ENCODE results near the gene ABCC4. TPM values are rescaled to one million over a fixed set of nuclear protein-coding genes. Genes with fewer than 3 reads are reported as not detected.
A peak's percentile ranks its signal among the peaks of the same experiment; 100 is the strongest.

The ABCC4 gene
- total and polyA plus RNA-seq, 2 donors (not counting 1 experiment from before 2014, with no cell fraction given) = 35.2 to 98.8 TPM

- H3K4me3 ChIP-seq (replicated peaks in 1 of 4; ENCODE audit: control extremely low read depth in 1 of 4, insufficient read depth in 1 of 4, low read depth in 3 of 4, low read length in 4 of 4) = no peak overlapping the region
- no peak overlapping the region for H3K9ac ChIP-seq (ENCODE audit: insufficient read depth, low read length)
- no peaks in the 10 kb centered on the region for H3K36me3 ChIP-seq (ENCODE audit: control insufficient read depth, insufficient read depth, low read length)
- DNase-seq (ENCODE audit: low read depth in 2 of 2) = no peak
- no peak overlapping the region for H3K4me2 ChIP-seq (ENCODE audit: extremely low read depth, insufficient read depth, low read length)
- H3K9me3 ChIP-seq (ENCODE audit: control insufficient read depth, insufficient read depth, low read depth, low read length) = no peaks in the 10 kb centered on the region
- H3K4me1 ChIP-seq (ENCODE audit: control insufficient read depth, extremely low read depth, insufficient read depth, low read length) = no peaks in the 10 kb centered on the region
- H3K27me3 ChIP-seq (ENCODE audit: control insufficient read depth, insufficient read depth, low read length) = no peaks in the 10 kb centered on the region
- H3K79me2 ChIP-seq (ENCODE audit: control insufficient read depth, insufficient read depth, low read length) = no peaks in the 10 kb centered on the region
- no peak overlapping the region for H2AFZ ChIP-seq (ENCODE audit: low read length)
- H4K20me1 ChIP-seq (ENCODE audit: control insufficient read depth, extremely low read depth, insufficient read depth, low read length) = no peaks in the 10 kb centered on the region
- no peak overlapping the region for H3K27ac ChIP-seq (ENCODE audit: insufficient read depth, low read length)
- TF ChIP-seq EZH2 (IDR thresholded peaks at IDR 0.05; ENCODE audit: low read length, missing control alignments) (no peak), CTCF (conservative IDR thresholded peaks at IDR 0.05 in 1 of 2, IDR thresholded peaks at IDR 0.05 in 1 of 2; ENCODE audit: low read depth in 1 of 2, low read length in 2 of 2) (no peak)
These were observed 182.5 kb downstream of the ABCC4 start for GRCh38 chr13:95118541-95119324.

- H3K4me3 ChIP-seq (replicated peaks in 1 of 4; ENCODE audit: control extremely low read depth in 1 of 4, insufficient read depth in 1 of 4, low read depth in 3 of 4, low read length in 4 of 4) = no peak overlapping the region
- H4K20me1 ChIP-seq (ENCODE audit: control insufficient read depth, extremely low read depth, insufficient read depth, low read length) = no peaks in the 10 kb centered on the region
- H3K79me2 ChIP-seq (ENCODE audit: control insufficient read depth, insufficient read depth, low read length) = no peaks in the 10 kb centered on the region
- no peaks in the 10 kb centered on the region for H3K4me1 ChIP-seq (ENCODE audit: control insufficient read depth, extremely low read depth, insufficient read depth, low read length)
- H3K27ac ChIP-seq (ENCODE audit: insufficient read depth, low read length) = no peak overlapping the region
- no peak for DNase-seq (ENCODE audit: low read depth in 2 of 2)
- no peak overlapping the region for H3K4me2 ChIP-seq (ENCODE audit: extremely low read depth, insufficient read depth, low read length)
- no peak overlapping the region for H2AFZ ChIP-seq (ENCODE audit: low read length)
- no peaks in the 10 kb centered on the region for H3K9me3 ChIP-seq (ENCODE audit: control insufficient read depth, insufficient read depth, low read depth, low read length)
- TF ChIP-seq CTCF (conservative IDR thresholded peaks at IDR 0.05 in 1 of 2, IDR thresholded peaks at IDR 0.05 in 1 of 2; ENCODE audit: low read depth in 1 of 2, low read length in 2 of 2) (no peak), EZH2 (IDR thresholded peaks at IDR 0.05; ENCODE audit: low read length, missing control alignments) (no peak)
- no peaks in the 10 kb centered on the region for H3K36me3 ChIP-seq (ENCODE audit: control insufficient read depth, insufficient read depth, low read length)
- H3K27me3 ChIP-seq (ENCODE audit: control insufficient read depth, insufficient read depth, low read length) = no peaks in the 10 kb centered on the region
- H3K9ac ChIP-seq (ENCODE audit: insufficient read depth, low read length) = no peak overlapping the region
These were observed 184.2 kb downstream of the ABCC4 start for GRCh38 chr13:95117092-95117491.

- H3K27ac ChIP-seq (ENCODE audit: insufficient read depth, low read length) = no peak overlapping the region
- no peaks in the 10 kb centered on the region for H3K79me2 ChIP-seq (ENCODE audit: control insufficient read depth, insufficient read depth, low read length)
- no peak for TF ChIP-seq EZH2 (IDR thresholded peaks at IDR 0.05; ENCODE audit: low read length, missing control alignments)
- no peak for TF ChIP-seq CTCF (conservative IDR thresholded peaks at IDR 0.05 in 1 of 2, IDR thresholded peaks at IDR 0.05 in 1 of 2; ENCODE audit: low read depth in 1 of 2, low read length in 2 of 2)
- H3K9me3 ChIP-seq (ENCODE audit: control insufficient read depth, insufficient read depth, low read depth, low read length) = no peaks in the 10 kb centered on the region
- no peaks in the 10 kb centered on the region for H3K27me3 ChIP-seq (ENCODE audit: control insufficient read depth, insufficient read depth, low read length)
- H4K20me1 ChIP-seq (ENCODE audit: control insufficient read depth, extremely low read depth, insufficient read depth, low read length) = no peaks in the 10 kb centered on the region
- DNase-seq (ENCODE audit: low read depth in 2 of 2) = peak in 1 of 2 donors; percentile 61
- H3K4me3 ChIP-seq (replicated peaks in 1 of 4; ENCODE audit: control extremely low read depth in 1 of 4, insufficient read depth in 1 of 4, low read depth in 3 of 4, low read length in 4 of 4) = no peak overlapping the region
- H3K4me1 ChIP-seq (ENCODE audit: control insufficient read depth, extremely low read depth, insufficient read depth, low read length) = no peaks in the 10 kb centered on the region
- H3K9ac ChIP-seq (ENCODE audit: insufficient read depth, low read length) = no peak overlapping the region
- no peak overlapping the region for H3K4me2 ChIP-seq (ENCODE audit: extremely low read depth, insufficient read depth, low read length)
- H2AFZ ChIP-seq (ENCODE audit: low read length) = no peak overlapping the region
- no peaks in the 10 kb centered on the region for H3K36me3 ChIP-seq (ENCODE audit: control insufficient read depth, insufficient read depth, low read length)
These were observed 185.7 kb downstream of the ABCC4 start for GRCh38 chr13:95115525-95115924.
